RWPE1 (cell line): ENCODE data around the gene TCP11.

Source experiments
- CTCF ChIA-PET: fragments of 350-600 bp; sonication (Branson Sonifier 250); formaldehyde crosslinking; extraction: SDS; loops from one replicate; lab custom pipeline; 2021; lab: Yijun Ruan, JAX
- POLR2A ChIA-PET: fragments of 400-600 bp; formaldehyde crosslinking; extraction: SDS; loops from one replicate; lab custom pipeline; 2020; ENCODE audit warnings: antibody characterized with exemption; ENCODE audit not compliant: low non-redundant PET; lab: Yijun Ruan, JAX
- DNase-seq: peaks from one replicate; pipeline ENCODE4 v3.0.0; 2012; ENCODE audit warnings: low spot score
- H3K27ac ChIP-seq: fragments of 450-650 bp; 2 replicates; pipeline ENCODE4 v1.5.1; 2017
- CTCF ChIP-seq: fragments of 450-650 bp; conservative IDR thresholded peaks from 2 replicates; pipeline ENCODE4 v1.5.1; 2017; ENCODE audit warnings: low read depth, mild to moderate bottlenecking

TCP11 gene

GRCh38 chr6:35089935-35090505 is 51.1 kb downstream of the TCP11 start:
- ChIA-PET POLR2A (no interaction called here), CTCF (interaction anchor here (0.6 to 0.7 kb wide), 2 partner anchors 43 to 218 kb away, joined by 4 to 5 read pairs; no protein-coding TSS in a partner anchor)
- H3K27ac ChIP-seq: peak overlapping the region; percentile 77
- no peak for TF ChIP-seq CTCF
- DNase-seq: no peak

GRCh38 chr6:35089216-35089934 is 51.8 kb downstream of the TCP11 start:
- TF ChIP-seq CTCF: no peak
- ChIA-PET POLR2A (no interaction called here), CTCF (interaction anchor here (0.6 to 0.7 kb wide), 3 partner anchors 44 to 217 kb away, joined by 3 to 5 read pairs (median 4); no protein-coding TSS in a partner anchor)
- peak overlapping the region; percentile 77 for H3K27ac ChIP-seq
- no peak for DNase-seq

GRCh38 chr6:35088281-35089215 is 52.6 kb downstream of the TCP11 start:
- TF ChIP-seq CTCF: no peak

GRCh38 chr6:35087361-35088280 is 53.5 kb downstream of the TCP11 start:
- DNase-seq: no peak
- ChIA-PET POLR2A (interaction anchor here (0.6 kb wide), 1 partner anchor 218 kb away, joined by 10 read pairs; no protein-coding TSS in a partner anchor), CTCF (no interaction called here)
- H3K27ac ChIP-seq: 0 out of 2 replicates have a peak overlapping the region, but pooled peaks have one; percentile 77
- TF ChIP-seq CTCF: no peak

More at GRCh38 chr6:35088281-35089215, 52.6 kb downstream of the TCP11 start:
- H3K27ac ChIP-seq: peak overlapping the region; percentile 77
- DNase-seq: no peak
- ChIA-PET POLR2A (no interaction called here), CTCF (interaction anchor here (0.5 to 0.6 kb wide), 2 partner anchors 184 to 196 kb away, joined by 3 to 5 read pairs; no protein-coding TSS in a partner anchor)

GRCh38 chr6:35086636-35087360 is 54.3 kb downstream of the TCP11 start:
- TF ChIP-seq CTCF: no peak
- H3K27ac ChIP-seq: no peak overlapping the region
- no peak for DNase-seq
- ChIA-PET CTCF (no interaction called here), POLR2A (interaction anchor here (0.6 kb wide), 1 partner anchor 218 kb away, joined by 10 read pairs; no protein-coding TSS in a partner anchor)
